Measurements from ENCODE around the gene STARD13.

STARD13 gene

DNA sequence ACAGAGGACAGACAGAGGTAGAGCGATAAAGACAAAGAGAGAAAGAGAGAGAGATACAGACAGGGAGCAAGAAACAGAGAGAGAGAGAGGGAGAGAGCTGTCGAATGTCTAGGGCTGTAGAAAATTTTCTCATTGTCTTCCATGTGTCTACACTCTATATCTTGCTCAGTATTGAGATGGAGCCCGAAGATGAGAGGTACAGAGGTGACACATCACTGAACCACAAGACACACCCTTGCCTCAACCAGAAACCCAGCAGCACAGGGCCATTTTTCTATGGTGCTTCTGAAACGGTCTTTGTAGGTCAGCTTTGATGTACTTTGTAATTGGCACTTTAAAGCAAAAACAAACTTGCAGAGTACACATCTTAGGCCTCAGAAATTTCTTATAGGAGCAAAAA lies 157.4 kb downstream of the STARD13 start:
- Mint-ChIP-seq H3K9me3 (peaks cover 2% of the 10 kb centered on the region), H3K4me3 (no peak overlapping the region), H3K36me3 (ENCODE audit: low read depth) (no peaks in the 10 kb centered on the region), H3K27me3 (peaks cover 5% of the 10 kb centered on the region), H3K4me1 (ENCODE audit: low read depth) (peaks cover 2% of the 10 kb centered on the region), H3K27ac (no peak overlapping the region)
- DNase-seq: no peak

DNA sequence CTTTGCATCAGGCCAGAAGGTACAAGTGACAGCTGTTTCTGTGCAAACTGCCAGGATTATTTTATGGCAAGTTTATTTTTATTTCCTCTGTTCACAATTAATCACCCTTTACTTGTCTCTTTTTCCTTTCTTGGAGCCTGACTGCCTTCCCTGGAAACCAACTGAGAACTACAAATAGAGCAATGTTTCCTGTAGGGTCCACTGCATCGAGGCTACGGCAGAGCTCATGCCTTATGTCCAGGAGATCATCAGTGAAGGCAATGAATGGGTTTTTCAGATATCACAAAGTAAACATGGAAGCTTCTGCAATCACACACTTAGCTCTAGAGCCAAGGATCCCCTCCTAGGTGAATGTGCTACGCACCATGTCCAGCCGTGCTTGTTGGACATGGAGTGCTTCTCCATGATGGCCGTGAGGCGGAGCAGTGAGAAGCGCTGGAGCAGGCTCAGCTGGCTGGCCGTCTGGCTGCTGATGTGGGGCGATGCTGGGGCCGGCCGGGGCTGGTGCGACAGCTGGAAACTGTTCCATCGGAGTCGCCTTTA lies 158.5 kb downstream of the STARD13 start:
- peaks cover 10% of the 10 kb centered on the region for H3K27me3 Mint-ChIP-seq
- peaks cover 2% of the 10 kb centered on the region for H3K9me3 Mint-ChIP-seq
- DNase-seq: no peak
- H3K4me1 Mint-ChIP-seq (ENCODE audit: low read depth): no peaks in the 10 kb centered on the region
- H3K4me3 Mint-ChIP-seq: no peak overlapping the region
- H3K27ac Mint-ChIP-seq: no peak overlapping the region
- H3K36me3 Mint-ChIP-seq (ENCODE audit: low read depth): no peaks in the 10 kb centered on the region

DNA sequence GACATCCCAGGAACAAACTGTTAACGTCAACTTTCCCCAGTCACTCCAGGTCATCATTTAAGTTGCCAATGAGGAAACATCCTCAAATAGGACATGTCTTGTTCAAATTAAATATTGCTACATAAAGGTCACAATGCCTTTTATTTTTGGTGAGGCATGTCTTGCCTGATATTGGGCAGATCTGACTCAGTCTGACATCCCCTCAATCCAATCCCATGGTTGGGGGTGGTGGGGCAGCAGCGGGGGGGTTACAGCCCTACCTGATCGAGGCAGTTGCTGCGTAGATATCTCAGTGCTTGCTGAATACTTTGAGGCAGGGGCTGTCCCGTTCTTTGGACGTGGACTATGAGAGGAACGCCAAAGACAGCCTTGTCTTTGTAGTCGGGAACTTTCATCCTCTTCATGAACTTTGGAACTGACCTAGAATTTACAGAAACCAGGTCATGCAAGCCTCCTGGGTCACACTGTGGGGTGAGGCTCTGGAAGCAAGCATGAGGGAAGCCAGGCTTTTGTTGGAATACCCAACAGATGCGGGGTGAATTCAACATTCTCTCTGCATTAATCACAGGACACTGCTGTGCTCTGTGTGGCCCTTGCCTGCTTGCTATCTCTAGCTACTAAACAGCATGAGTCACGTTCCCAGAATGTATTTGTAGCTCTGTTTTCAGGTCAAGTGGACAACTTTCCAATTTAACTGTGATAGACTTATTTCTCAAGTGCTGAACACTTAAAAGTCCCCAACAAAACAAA lies 159.6 kb downstream of the STARD13 start:
- Mint-ChIP-seq H3K27me3 (peaks cover 10% of the 10 kb centered on the region), H3K27ac (no peak overlapping the region), H3K36me3 (ENCODE audit: low read depth) (no peaks in the 10 kb centered on the region)

DNA sequence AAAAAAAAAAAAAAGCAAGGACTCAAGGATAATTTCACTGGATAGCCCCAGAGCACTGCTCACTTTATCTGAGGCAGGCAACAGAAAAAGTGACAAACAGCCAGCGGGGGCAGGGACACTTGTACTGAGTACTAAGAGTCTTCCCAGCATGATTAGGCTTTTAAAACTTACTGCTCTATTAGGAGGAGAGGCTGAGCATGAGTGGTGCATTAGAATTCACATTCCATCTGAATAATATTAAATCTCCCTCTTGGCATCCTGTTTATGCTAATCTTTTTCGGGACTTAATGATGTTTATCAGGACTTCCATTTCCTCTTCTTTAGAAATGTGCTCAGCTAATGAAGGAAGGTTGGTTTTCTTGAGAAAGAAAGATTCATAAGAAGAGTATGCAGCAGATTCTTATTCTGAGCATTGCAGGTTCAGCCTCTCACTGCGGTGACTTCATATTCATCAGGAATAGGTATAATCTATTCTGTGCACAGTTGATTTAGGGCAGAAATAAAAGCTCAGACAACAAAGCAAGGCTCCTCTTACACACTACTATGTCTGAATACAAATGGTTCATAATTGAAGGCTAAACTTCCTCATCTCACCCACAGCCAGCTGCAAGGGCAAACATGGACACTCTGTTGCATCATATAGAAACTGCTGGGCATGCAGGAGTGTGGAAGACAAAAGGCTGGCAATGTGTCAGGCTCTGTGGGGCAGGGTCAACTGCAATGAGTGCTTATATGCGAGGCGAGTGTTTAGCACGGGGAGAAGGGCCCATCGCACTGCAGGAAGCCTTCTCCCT lies 162.3 kb downstream of the STARD13 start:
- Mint-ChIP-seq H3K36me3 (ENCODE audit: low read depth) (no peaks in the 10 kb centered on the region), H3K27ac (no peak overlapping the region), H3K9me3 (no peaks in the 10 kb centered on the region), H3K27me3 (peaks cover 10% of the 10 kb centered on the region), H3K4me3 (no peak overlapping the region), H3K4me1 (ENCODE audit: low read depth) (no peaks in the 10 kb centered on the region)
- DNase-seq: no peak

More for the DNA sequence above, 159.6 kb downstream of the STARD13 start:
- no peak for DNase-seq
- no peaks in the 10 kb centered on the region for H3K4me1 Mint-ChIP-seq (ENCODE audit: low read depth)
- no peaks in the 10 kb centered on the region for H3K9me3 Mint-ChIP-seq
- no peak overlapping the region for H3K4me3 Mint-ChIP-seq

DNA sequence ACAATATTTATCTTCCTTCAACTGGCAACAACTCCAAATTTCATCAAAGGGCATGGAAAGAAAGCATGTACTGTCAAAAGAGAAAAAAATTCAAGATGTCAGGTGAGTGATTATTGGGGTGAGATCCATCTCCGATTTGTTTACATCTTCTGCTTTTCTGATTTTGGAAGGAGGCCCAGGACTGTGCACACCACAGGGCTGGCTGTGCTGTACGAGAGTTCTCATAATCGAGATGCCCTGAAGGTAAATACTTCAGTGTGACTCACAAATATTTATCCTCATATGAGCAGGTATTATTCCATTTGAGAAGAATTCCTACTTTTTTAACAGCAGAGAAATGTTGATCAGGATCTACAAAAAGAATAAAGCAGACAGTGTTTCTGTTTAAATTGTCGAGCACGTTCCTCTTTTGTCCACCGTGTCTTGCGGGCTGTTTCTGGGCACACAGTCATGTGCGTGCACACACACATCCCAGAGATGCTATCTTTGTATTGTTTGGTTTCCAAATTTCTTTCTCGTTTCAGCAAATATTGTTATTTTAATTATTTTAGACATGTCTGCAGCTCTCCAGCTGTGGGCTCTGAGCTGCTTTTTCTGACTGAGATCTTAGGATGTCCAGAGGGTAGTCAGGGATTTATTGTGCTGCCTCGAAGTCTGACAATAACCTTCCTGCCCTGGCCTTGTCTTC lies 165.6 kb downstream of the STARD13 start:
- Mint-ChIP-seq H3K4me3 (no peak overlapping the region), H3K27ac (no peak overlapping the region), H3K27me3 (peaks cover 10% of the 10 kb centered on the region), H3K9me3 (no peaks in the 10 kb centered on the region), H3K4me1 (ENCODE audit: low read depth) (no peaks in the 10 kb centered on the region), H3K36me3 (ENCODE audit: low read depth) (no peaks in the 10 kb centered on the region)
- DNase-seq: no peak

DNA sequence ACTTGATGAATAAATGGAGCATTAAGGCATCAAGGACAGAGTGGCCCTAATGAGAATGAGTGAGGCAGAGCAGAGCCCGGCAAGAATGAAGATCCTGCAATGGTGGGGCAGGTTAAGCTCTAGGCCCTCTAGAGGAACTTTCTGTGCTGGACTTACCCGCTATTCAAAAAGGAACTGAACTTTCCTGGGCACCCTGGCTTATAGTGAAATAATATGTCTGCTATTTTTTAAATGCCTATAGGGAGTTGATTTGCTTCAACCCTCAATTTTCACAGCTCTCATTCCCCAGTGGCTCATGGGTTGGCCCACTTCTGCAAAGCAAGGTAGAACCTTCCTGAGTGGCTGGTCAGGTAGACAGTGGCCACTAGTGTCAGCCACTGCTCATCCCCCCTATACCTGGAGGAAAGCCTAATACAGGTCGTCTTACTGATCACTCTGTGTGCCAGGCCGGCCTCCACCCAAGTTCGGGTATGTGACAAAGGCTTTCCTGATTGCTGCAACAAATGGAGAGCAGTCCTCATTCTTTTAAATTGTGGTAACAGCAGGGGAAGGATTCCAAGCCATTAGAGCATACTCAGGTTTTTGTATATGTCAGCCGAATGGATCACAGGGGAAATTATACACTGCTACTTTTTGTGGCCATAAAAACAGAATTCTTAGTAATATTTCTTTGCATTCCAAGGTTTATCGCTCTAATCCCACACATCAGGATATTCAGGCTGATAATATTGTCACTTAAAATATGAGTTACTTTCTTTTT lies 166.4 kb downstream of the STARD13 start:
- no peak for DNase-seq
- Mint-ChIP-seq H3K27me3 (peaks cover 14% of the 10 kb centered on the region), H3K36me3 (ENCODE audit: low read depth) (no peaks in the 10 kb centered on the region), H3K27ac (no peak overlapping the region), H3K4me3 (no peak overlapping the region), H3K9me3 (no peaks in the 10 kb centered on the region), H3K4me1 (ENCODE audit: low read depth) (no peaks in the 10 kb centered on the region)

DNA sequence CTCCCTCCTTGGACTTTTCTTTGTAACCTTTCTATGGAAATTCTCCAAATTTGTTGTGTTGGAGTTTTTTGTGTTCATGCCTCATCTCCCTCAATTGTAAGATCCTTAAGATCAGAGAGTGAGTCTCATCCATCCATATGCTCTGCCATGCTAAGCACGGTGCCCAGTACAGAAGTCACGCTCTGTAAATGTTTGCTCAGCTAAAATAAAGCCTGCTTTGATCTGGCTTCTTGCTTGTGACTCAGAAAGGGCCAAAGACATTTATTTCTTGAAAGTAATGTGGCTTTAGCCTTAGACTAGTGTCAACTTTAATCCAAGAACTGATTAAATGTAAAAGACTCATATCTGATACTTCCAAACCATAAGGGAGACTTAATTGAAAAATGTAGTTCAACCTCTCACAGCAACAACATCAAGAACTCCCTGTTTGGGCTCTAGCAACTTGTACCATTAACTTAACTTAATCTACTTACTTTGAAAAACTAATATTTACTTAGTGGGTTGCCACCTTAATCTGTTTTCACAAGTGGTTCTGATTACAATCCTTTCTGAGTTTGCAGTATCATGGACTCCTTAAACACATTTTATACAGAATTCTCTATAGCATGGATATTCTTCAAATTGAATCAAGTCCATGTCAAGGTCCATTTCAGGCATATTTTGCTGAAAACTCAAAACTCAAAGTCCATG lies 169.1 kb downstream of the STARD13 start:
- no peaks in the 10 kb centered on the region for H3K4me1 Mint-ChIP-seq (ENCODE audit: low read depth)
- DNase-seq: no peak

DNA sequence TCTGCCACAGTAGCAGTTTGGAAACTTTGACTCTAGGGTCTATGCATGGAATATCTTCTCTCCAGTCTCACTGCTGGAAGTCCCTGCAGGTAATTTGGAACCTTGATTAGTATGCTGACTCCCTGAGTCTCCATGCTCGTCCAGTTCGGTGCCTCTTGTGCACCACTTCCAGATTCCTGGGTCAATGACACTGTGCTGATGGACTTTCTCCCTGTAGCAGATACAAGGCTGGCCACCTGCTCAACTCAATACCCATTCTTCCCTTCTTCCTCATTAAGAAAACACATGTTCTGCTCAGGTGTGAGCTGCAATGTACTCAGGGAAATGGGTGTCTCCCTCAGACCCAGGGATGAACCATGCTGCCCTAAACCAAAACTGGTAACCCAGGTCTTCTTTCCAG lies 170.3 kb downstream of the STARD13 start:
- H3K27me3 Mint-ChIP-seq: peaks cover 8% of the 10 kb centered on the region
- H3K4me1 Mint-ChIP-seq (ENCODE audit: low read depth): no peaks in the 10 kb centered on the region
- no peak overlapping the region for H3K27ac Mint-ChIP-seq
- no peaks in the 10 kb centered on the region for H3K36me3 Mint-ChIP-seq (ENCODE audit: low read depth)
- no peak overlapping the region for H3K4me3 Mint-ChIP-seq
- no peak for DNase-seq
- H3K9me3 Mint-ChIP-seq: no peaks in the 10 kb centered on the region

More for the DNA sequence above, 169.1 kb downstream of the STARD13 start:
- peaks cover 8% of the 10 kb centered on the region for H3K27me3 Mint-ChIP-seq
- no peaks in the 10 kb centered on the region for H3K36me3 Mint-ChIP-seq (ENCODE audit: low read depth)
- H3K9me3 Mint-ChIP-seq: no peaks in the 10 kb centered on the region
- H3K4me3 Mint-ChIP-seq: no peak overlapping the region
- H3K27ac Mint-ChIP-seq: no peak overlapping the region

DNA sequence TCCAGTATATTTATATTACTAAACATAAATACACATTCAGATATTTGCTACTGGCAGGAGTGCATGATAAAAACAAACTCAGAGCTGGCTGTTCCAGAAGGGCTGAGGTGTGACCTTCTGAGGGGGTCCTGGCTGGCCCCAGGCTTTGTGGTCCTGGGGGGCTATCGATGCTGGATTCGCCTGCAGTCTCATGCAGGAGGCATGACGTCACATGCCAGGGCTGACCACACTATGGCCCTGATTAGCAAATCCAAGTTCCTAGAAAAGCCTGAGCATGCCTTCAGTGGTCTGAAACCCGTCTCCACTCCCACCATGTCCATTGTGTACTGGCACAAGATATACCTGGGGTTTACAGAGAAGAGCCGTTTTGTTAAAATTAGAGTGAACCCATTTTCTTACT lies 171.4 kb downstream of the STARD13 start:
- no peak for DNase-seq
- no peak overlapping the region for H3K4me3 Mint-ChIP-seq
- H3K27ac Mint-ChIP-seq: no peak overlapping the region

DNA sequence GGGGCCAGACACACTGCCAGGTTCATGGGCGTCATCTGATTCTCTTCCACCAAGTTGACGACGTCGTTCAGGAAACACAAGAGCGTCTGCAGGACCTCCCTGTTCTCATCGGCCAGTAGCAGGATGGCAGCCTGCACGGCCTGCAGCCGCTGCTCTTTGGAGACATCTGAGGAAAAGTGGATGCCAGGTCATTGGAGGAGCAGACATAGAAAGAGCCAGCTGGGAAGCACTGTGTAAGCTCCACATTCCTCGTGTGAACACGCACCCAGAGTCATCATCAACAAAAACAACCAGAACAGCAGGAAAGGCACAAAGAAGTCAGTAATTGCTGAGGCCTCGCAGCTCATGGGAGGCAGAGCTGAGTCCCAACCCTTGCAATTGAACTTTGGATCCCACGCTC lies 172.8 kb downstream of the STARD13 start:
- H3K27me3 Mint-ChIP-seq: peaks cover 16% of the 10 kb centered on the region
- no peaks in the 10 kb centered on the region for H3K36me3 Mint-ChIP-seq (ENCODE audit: low read depth)
- no peaks in the 10 kb centered on the region for H3K9me3 Mint-ChIP-seq
- H3K4me3 Mint-ChIP-seq: no peak overlapping the region
- H3K4me1 Mint-ChIP-seq (ENCODE audit: low read depth): no peaks in the 10 kb centered on the region
- DNase-seq: no peak
- no peak overlapping the region for H3K27ac Mint-ChIP-seq

More for the DNA sequence above, 171.4 kb downstream of the STARD13 start:
- Mint-ChIP-seq H3K27me3 (peaks cover 8% of the 10 kb centered on the region), H3K36me3 (ENCODE audit: low read depth) (no peaks in the 10 kb centered on the region), H3K9me3 (no peaks in the 10 kb centered on the region), H3K4me1 (ENCODE audit: low read depth) (no peaks in the 10 kb centered on the region)

DNA sequence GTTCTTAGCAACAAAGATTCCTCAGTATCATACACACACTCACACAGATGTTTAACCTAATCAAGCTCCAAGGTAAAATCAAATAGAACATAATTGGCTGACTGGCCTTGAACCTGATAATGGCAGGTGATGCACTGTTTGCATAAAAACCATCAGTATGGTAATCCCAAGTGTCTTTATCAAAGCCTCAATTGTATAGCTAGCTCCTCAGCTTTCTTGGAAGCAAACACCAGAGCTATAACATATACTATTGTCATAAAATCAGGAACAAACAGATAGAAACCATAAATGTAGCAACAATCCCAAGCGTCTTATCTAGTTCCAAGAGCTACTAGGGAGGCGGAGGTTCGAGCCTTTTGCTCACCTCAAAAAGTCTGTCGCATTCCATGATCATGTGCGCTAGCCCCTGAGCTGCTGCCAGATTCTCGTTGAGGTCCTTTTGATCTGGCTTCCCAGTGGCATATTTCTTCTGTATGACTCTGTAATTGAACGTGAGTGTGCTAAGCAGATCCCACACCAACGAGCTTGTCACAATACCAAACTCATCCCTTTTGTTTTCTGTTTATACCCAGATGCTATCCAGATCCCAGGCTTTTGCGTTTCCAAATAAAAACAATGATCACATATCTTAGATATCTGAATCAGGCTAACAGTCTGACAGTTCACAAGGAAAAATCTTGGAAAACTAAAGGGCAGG lies 174.0 kb downstream of the STARD13 start:
- H3K27me3 Mint-ChIP-seq: peaks cover 23% of the 10 kb centered on the region

DNA sequence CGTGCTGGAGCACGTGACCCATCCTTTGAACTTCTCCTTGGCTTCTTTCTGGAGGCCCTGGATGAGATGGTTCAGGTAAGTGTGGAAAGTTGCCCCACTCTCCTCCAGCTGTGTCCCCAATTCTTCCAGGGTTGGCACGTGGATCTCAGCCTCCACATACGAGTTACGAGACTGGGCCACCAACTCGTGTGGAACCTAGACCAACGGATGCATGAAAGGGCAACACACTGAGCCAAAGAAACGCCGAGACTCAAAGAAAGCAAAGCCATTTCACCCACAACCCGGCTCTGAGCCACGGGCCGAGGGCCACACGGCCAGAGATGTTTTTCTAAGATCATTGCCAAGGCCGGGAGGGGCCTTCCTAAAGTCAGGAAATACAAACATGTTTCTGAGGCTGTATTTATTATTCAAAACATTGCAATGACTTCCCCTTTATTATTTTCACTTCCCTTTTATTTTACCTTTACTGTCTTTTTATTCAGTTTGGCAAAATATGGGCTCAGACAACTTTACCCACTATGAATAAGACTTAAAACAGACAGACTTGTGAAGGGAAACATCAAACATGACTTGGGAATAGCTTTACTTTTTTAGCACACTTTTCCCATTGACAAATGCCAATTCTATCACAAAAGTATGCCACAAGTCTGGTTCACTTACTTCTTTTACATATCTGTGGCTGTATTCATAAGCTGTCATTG lies 174.7 kb downstream of the STARD13 start:
- DNase-seq: no peak
- peaks cover 30% of the 10 kb centered on the region for H3K27me3 Mint-ChIP-seq

More for the DNA sequence above, 174.0 kb downstream of the STARD13 start:
- Mint-ChIP-seq H3K36me3 (ENCODE audit: low read depth) (no peaks in the 10 kb centered on the region), H3K4me1 (ENCODE audit: low read depth) (no peaks in the 10 kb centered on the region), H3K27ac (no peak overlapping the region), H3K4me3 (no peak overlapping the region), H3K9me3 (no peaks in the 10 kb centered on the region)
- no peak for DNase-seq

DNA sequence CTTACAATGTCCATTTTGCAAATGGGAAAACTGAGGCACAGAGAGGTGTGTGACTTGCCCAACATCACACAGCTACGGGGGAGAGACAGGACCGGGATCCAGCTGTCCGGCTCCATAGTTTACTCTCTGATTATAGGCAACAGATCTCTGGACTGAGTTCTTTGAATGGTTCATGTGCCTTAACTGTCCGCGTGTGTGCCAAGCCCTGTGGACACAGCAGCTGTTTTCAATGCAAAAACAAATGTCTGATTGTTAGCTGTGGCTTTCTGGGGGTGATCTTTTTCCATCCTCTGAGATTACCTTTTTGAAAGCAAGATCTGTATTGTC lies 175.2 kb downstream of the STARD13 start:
- H3K4me3 Mint-ChIP-seq: no peak overlapping the region
- peaks cover 34% of the 10 kb centered on the region for H3K27me3 Mint-ChIP-seq
- H3K36me3 Mint-ChIP-seq (ENCODE audit: low read depth): no peaks in the 10 kb centered on the region
- H3K4me1 Mint-ChIP-seq (ENCODE audit: low read depth): no peaks in the 10 kb centered on the region
- no peak for DNase-seq
- no peaks in the 10 kb centered on the region for H3K9me3 Mint-ChIP-seq
- H3K27ac Mint-ChIP-seq: no peak overlapping the region

More for the DNA sequence above, 174.7 kb downstream of the STARD13 start:
- Mint-ChIP-seq H3K4me3 (no peak overlapping the region), H3K36me3 (ENCODE audit: low read depth) (no peaks in the 10 kb centered on the region), H3K4me1 (ENCODE audit: low read depth) (no peaks in the 10 kb centered on the region), H3K27ac (no peak overlapping the region), H3K9me3 (no peaks in the 10 kb centered on the region)

All from activated T-cell treated with anti-CD3 and anti-CD28 coated beads, Interleukin-2, amount 50 U/mL, for 24 hours (primary cell).